HG03175 (cell line): Measurements from ENCODE around the gene TBC1D16.

Experiments
- ATAC-seq: cut with Tn5 transposase; IDR thresholded peaks from one replicate; pipeline ENCODE4 v1.9.1; 2021; ENCODE audit warnings: mild to moderate bottlenecking, moderate library complexity; ENCODE audit not compliant: unreplicated experiment

The TBC1D16 gene

DNA sequence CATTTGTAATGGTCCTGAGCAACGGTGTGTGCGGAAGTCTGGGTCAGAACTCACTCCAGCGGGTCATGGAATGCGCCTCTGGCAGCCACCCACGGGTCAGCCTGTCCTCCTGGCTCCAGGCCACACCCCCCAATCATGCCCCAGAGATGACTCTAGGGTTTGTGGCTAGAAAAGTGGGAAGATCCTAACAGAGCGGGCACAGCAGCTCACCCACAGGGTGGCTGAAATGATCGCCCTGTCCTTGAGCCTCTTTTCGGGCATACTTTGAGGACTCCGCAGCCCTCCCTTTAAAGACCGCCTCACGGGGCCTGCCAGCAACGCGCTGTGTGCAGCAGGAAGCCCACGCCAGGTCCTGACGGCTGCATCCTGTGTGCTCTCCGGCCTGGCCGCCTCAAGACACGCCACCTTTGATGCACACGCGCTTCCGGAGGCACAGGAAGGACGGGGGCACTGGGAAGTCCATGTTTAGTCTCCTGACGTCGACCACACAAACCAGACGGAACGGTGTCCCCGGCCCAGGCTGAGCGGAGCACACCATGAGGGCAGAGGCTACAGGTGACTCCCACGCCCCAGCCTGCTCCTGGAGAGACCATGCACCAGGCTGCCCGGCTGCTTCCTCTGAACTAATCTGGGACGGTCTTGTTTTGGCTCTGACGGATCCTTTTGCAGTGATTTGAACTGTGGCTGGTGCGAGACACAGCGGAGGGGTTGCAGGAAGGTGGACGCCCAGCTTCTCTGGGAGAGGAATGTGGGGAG, 92.9 kb downstream of the TBC1D16 start:
- ATAC-seq, result no peak

DNA sequence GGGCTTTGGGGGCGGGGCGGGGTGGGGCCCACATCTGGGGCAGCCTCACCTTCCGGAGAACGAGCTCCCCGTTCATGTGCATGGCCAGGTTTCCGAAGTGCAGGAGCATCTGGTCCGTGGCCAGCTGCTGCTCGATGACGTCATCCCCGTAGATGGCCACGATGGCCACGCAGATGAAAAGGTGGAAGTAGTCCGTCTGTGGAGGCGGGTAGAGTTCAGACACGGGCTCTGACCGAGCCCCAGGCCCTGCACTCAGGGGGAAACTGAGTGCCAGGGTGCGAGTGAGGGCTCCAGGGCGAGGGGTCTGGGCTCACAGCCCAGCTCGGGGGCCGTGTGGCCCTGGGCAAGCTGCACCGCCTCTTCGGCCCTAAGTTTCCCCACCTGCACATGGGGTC, 93.7 kb downstream of the TBC1D16 start:
- no peak for ATAC-seq

DNA sequence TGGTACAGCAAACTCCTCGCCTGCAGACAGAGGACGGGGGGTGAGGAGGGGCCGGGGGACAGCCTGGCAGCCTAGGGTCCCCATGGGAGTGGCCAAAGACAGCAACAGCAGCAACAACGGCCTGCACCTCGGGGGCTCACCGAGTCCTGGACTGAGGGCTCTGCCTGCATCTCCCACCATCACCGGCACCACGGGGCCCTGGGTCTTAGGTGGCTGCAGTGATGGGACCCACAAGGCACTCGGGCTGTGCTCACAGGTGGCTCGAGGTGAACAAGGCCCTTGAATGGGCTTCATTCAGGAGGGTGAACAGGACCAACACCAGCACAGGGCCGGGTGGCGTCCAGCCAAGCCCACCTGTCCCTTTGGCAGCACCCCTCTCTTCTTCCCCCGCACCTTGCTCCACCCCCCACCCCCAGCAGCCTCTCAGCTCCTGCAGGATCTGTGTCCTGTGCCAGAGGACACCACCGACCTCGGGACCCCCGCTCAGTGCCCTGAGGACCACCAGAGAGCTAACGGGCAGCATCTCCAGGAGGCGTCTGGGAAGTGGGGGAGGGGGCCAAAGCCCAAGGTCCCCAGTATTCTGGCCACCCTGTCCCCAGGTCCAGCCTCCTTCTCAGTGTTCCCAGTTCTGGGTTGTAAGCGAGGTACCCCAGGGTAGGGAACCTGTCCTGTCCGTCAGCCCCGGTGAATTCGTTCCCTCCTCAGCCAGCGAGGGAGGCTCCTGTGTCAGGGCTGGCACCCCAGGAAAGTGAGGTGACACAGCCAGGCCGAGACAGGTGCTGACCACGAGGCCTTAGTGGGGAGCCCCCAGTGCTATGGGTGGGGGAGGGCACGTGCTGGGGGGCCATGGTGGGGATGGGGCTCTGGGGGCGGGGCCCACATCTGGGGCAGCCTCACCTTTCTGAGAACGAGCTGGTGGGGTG, 94.3 kb downstream of the TBC1D16 start:
- ATAC-seq, result no peak

DNA sequence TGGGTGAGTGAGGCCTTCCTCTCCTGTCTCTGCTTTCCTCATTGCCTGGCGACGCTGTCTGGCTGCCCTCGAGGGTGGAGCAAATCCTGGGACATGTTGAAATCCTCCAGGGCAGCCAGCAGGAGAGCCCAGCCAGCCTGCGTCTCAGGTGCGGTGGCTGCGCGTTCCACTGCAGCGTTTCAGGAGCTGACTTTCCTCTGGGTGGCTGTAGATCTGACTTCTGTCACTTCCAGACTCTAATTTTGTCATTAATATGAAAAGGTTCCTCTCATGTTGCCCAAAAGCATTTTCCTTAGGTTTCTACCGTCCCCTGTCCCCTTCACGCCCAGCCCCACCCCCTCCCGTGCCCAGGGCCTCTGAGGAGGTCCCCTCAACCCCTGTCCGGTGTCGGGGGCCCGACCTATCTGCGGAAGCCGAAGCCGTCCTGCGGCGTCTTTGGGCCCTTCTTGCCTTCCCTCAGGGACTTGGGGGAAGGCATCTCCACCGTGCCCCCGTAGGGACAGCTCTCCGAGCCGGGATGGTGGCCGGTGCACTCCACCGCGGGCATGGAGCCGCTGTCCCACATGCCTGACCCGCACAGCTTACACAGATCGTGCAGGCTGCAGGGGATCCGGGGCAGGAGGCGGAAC, 95.1 kb downstream of the TBC1D16 start:
- no peak for ATAC-seq

DNA sequence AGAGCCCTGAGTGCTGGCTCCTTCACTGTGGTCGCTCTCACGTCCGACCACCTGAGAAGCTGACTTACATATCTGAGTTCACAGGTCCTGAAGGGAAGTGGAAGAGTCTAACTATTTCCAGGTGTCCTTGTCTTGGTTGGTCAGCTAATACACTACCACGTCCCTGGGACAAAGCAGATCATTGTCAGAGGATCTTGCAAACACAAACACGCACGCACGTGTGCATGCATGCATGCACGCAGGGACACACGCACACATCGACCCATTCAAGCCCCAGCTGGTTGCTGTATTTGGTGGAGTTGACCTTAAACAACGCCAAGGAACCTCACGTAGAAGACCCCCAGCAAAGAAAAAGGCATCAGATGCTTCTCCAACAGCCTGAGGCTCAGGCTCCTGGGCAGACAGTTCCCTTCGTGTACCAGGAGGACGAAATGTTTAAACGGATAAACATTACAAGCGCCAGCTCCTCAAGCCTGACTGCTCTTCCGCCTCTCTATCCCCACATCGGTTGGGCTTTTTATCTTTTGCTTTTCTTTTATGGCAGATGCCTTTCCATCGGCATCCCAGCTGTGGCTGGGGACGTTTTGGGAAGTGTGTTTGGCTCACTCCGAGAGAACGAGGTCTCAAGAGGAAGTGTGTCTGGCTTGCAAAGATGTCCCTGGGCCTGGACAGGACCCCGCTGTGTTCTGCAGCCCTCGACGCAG, 95.8 kb downstream of the TBC1D16 start:
- no peak for ATAC-seq

DNA sequence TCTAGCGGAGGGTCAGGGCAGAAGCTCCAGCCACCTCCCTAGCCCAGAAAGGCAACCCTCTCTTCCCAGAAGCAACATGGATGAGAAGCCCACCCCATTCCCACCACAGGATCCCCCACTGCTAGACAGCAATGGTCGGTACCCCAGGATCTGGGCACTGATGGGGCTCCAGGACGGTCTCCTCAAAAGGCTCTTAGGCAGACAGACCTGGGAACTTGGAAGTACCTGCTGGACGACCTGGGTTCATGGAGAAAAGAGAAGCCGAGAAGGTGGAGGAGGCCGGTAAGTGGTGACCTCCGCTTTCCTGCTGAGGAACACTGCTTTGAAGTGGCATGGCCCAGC, 96.6 kb downstream of the TBC1D16 start:
- no peak for ATAC-seq

DNA sequence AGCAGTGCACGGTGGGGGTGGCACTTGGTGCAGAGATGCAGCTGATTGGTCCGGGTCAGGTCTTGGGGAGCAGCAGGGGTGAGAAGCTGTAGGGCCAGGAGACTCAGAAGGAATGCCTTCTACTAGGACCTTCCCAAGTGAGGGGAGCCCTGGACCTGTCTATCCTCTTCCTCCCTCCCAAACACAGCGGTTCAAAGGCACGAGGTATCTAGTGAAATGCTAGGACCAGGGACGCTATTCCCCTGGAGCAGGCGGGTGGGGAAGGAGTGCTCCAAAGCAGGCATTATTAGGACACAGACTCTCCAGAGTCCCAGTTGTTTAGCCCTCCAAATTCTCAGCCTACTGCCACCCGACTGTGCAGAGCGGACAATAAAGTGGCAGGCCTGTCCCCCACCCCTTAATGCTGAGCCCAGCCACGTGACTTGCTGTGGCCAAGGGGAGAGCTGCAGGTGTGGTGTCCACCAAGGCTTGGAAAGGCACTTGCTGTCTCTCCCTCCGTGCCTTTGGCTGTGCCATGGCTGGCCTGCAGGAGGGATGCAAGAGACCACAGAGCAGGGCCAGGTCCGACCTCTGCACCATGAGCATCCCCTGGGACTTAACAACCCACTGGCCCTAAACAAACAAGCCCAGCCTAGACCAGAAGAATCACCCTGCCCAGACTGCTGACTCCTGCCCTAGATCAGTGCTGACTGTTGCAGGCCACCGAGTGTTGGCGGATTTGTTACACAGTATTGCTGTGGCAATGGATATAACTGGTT, 97.2 kb downstream of the TBC1D16 start:
- no peak for ATAC-seq

DNA sequence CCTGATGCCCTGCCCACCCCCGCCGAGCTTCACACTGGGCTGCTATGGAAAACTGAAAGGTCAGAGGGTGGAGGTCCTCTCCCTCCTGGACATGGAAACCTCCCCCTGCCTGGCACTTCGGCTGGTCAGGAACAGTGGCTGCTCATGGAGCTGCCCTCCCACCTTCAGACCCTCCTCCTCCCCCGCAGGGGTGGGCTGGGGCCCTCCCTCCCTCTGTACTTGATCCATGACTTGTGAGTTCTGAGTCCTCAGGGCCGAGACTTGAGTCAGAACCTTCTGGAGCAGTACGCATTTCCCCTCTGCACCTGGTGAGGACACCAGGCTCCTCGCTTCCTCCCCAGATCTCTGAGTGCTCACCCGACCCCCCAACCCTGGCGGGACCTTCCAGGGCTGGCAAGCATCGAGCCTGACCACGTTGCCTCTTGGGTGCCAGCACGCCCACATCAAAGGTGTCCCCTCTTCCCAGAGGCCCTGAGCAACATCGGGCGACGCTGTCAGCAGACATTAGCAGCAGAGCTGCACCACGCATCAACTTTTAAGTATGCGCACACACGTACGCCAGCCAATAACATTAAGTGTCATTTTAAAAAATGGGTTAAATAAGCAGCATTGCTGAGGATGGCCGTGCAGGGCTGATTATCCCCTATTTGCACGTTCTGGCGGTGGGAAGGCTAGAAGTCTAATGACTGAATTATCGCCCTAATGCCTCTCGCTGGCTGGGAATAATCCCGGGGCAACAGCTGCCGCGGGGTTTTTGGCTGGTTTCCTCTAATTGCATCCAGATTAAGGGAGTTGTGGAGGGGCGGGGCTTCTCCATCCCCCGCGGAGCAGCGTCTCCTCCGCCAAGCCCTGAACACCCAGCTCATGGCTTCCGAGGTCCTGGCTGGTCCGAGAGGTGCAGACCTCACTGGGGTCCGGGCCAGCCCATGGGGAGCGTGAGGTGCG, 98.0 kb downstream of the TBC1D16 start:
- no peak for ATAC-seq

DNA sequence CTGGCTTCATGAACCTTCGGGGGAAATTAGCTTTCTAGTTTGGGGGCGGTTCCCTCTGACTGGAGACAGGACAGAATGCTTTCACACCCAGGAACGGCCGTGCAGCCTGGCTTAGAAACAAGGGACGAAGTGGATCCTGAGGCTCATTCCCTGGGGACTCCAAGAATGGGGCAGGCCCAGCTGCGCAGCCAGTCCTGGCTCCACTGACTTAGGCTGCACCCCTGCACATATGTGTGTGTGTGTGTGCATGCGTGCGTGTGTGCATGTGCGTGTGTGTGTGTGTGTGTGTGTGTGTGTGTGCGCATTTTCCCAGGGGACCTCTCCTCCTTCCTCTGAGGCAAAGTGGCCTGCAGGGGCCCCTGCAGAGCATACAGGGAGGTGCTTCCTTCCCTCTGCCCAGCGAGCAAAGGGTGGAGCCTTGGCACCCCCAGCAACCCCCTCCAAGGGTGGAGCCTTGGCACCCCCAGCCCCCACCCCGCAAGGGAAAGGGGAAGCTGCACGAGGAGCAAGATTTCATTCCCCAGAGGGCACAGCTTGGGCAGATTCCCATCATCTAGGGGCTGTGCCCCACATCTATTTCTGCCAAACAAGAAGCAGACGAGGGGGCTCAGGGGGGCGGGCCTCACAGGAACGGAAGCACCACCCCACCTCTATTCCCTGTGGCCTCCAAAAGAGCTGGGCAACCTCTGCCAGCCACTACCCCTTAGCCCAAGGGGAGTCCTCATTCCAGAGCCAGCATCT, 98.9 kb downstream of the TBC1D16 start:
- ATAC-seq, result no peak

DNA sequence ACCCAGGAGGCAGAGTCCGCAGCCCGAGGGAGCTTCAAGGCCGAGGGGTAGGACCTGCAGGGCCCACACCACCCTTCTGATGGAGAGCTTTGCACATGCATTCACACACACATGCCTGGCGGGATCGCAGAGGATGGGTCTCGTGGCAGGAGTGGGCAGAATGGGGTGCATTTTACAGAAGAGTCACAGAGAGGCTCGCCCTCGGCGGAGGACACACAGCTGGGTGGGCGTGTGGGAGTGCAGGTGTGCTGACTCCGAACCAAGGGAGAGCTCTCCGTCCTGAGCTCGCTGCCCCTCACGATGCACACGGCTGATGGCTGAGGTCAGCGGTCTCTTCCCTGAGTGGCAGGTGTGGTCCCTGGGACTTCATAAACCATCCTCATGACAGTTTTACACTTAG, 99.6 kb downstream of the TBC1D16 start:
- ATAC-seq, result no peak

DNA sequence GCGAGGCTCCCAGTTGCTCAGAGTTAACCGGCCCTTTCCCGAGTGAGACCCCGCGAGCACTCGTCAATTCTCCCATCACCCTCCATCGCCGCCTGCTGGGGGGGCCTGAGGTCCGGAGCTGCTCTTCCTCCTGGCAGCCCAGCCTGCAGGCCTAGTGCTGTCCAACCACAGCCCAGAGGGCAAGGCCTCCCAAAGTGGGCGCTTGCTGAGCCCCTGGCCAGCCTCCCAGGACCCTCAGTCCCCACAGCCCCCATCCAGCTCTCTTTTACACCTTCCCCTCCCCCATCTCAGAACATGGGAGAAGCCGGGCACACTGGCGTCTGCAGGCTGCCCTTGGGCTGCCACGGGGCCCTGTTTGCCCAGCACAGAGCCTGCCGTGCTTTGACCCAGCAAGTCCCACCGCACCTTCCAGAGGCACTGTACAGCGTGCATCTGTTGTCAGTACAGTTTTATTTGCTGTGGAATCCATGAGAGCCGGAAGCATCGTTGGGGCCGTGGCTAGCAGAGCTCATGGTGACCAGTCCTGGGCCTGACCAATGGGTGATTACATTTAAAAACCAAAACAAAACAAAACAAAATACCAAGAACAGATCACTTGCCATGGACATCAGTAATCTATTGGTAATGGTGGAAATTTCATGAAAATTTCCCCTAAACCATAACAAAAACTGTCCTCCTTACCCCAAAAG, 100.3 kb downstream of the TBC1D16 start:
- no peak for ATAC-seq

DNA sequence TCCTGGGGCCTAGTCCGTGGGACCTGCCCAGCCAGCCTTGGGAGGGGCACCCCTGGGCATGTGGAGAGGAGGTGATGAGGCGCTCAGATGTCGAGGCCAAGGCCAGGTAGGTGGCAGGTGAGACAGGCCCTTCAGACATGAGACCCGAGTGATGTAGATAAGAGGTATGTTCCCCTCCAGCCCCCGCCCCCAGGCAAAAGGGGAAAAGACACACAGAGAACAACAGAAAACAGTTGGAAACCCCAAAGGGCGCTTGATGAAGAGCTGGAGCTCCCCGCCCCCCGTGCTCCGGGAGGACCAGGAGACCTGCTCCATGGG, 101.1 kb downstream of the TBC1D16 start:
- no peak for ATAC-seq

DNA sequence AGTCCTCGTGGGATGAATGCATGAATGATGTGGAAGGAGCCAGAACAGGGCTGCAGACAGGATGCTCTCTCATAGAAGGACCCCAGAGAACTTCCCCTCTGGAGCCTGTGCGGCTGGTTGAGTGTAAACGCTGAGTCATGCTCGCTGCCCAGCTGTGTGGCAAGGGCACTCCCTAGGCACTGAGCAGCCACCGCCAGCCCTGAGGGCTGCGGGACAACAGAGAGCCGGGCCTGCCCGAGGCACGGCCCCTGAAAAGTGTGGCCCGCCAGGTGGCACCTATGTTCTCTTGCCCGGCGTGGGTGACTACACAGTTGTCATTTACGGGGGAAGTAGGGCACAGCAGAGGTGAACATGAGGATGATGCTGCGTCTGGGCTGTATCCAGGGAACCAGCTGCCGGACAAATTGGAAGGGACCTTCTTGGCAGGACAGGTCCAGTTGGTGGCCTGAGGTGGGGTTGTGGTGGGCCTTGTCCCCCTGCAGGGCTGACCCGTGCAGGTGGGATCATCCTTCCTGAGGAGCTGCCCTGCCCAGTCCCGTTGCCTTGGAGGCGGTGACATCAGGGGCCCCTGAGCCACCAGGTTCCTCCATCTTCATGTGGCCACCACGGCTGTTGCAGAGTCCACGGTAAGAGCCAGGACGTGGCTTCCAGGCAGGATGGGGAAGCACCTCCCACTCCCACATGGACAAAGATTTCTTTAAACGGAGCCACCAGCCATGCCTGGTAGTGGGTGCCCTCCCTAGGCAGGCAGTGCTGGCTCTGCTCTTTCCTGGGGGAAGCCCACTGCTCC, 101.6 kb downstream of the TBC1D16 start:
- ATAC-seq, result no peak

DNA sequence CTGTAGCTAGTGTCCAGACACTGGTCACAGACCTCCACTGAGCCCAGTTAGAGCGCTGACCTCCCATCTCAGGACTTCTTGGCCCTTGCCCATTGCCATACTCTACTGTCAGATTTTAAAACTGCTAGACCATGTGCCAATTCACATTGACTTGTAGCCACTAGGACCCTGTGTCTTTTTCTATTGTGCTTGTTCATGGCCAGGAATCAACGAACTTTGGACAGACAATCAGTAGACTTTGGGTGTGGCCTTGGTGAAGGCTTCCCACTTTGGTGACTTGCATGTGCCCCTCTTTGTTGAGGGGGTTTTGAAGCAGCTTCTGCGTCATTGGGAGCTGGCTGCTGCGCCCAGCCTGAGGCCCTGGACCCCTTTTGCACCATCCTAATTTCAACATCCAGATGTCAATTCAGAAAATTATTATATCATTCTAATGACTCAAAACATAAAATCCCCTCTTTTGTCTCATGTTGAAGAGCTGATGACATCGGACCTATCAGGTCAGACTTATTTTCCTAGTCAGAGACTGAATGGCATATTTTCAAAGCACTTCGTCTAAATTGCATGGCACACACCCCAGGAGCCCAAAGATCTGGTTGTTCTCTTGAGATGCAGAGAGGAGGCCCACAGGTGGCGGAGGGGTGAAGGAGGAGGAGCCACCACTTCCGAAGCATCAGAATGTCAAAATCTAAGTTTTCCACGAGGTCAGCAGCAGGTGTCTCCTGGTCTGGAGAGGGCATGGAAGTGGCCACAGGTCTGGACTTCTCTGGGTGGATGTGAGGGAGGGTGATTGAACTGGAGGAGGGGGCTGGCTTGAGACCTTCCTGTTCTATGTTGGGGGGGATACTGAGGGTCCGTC, 103.0 kb downstream of the TBC1D16 start:
- no peak for ATAC-seq

DNA sequence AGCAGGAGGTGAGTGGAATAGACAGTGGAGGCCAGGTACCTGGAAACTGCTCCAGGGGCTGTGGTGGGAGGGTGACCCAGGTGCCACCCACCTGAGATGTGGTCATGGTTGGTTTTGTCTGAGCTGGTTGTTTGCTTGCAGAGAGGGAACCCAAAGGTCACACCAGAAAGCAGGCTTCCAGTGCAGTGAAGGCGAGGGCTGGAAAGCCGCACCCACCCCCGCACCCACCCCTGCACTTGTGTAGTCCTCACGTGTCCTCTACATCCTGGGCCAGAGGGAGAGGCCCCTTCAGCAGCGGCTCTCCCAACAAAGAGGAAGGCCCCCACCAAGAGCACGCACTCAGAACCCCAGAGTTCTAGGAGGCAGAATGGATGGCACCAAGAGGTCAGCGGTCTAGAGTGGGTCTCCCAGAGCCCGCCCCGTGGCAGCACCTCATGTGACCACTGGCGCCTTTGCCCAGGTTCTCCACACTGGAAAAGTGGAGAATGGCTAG, 103.8 kb downstream of the TBC1D16 start:
- no peak for ATAC-seq
